Upper lobe of left lung (tissue), 6 donors: ENCODE results near the gene PTPRN. TPM values are rescaled to one million over a fixed set of nuclear protein-coding genes. Genes with fewer than 3 reads are reported as not detected.
"Not testable (repeated sequence)": the region's sequence is repeated elsewhere in the genome, so short reads cannot be mapped to it uniquely, and the experiment has no call there.

Source experiments
- ATAC-seq, 2 donors: fragments of 200-7000 bp; cut with Tn5 transposase; one replicate each; pipeline ENCODE4 v1.9.1; 2022; ENCODE audit warnings: mild to moderate bottlenecking in 2 of 2, moderate library complexity in 2 of 2; ENCODE audit not compliant: low FRiP score in 2 of 2
- DNase-seq, 2 donors: peaks; one replicate each; pipeline ENCODE4 v3.0.0-alpha.2; 2019 to 2020
- H3K27ac ChIP-seq, 4 donors: fragments of 200-600 bp; sonication (generic); one replicate each; pipeline ENCODE4 v1.5.1; 2016 to 2019
- H3K27me3 ChIP-seq, 4 donors: fragments of 200-600 bp; sonication (generic); one replicate each; pipeline ENCODE4 v1.5.1; 2017 to 2019
- H3K36me3 ChIP-seq, 4 donors: fragments of 200-600 bp; sonication (generic); one replicate each; pipeline ENCODE4 v1.5.1; 2016 to 2019
- H3K4me1 ChIP-seq, 4 donors: fragments of 200-600 bp; sonication (generic); one replicate each; pipeline ENCODE4 v1.5.1; 2018 to 2019
- H3K4me3 ChIP-seq, 4 donors: fragments of 200-600 bp; sonication (generic); one replicate each; pipeline ENCODE4 v1.5.1; 2017 to 2019; ENCODE audit warnings: mild to moderate bottlenecking in 2 of 4, moderate library complexity in 1 of 4
- H3K9me3 ChIP-seq, 4 donors: fragments of 200-600 bp; sonication (generic); one replicate each; pipeline ENCODE4 v1.5.1; 2018 to 2019
- EP300 ChIP-seq, 4 donors: sonication (generic); formaldehyde crosslinking; IDR thresholded peaks; one replicate each; pipeline ENCODE4 v1.5.1; 2017; ENCODE audit warnings: antibody characterized with exemption in 4 of 4, control low read depth in 2 of 4
- POLR2A ChIP-seq, 4 donors: fragments of 450-650 bp; IDR thresholded peaks; one replicate each; pipeline ENCODE4 v1.5.1; 2016 to 2017; ENCODE audit warnings: antibody characterized with exemption in 4 of 4, mild to moderate bottlenecking in 2 of 4
- POLR2AphosphoS5 ChIP-seq, 2 donors: sonication (generic); formaldehyde crosslinking; IDR thresholded peaks; one replicate each; pipeline ENCODE4 v1.5.1; 2017; ENCODE audit warnings: antibody characterized with exemption in 2 of 2
- WGBS, 2 donors: methylation state at CpG; one replicate each; pipeline ENCODE4 v1.1.5; 2017 to 2018; 5-methylcytosine and 5-hydroxymethylcytosine counted together
- total RNA-seq, 6 donors: library from RNA; depleted of rRNA in 4 of 6; stranded (reverse); fragments of >200 nt in 4 of 6; gene quantifications; one replicate each; pipeline versions ENCODE4 v1.1.0 to v1.2.1, GENCODE V29; 2016 to 2021
- TF ChIP-seq, protein P1 (sequence below), 6 experiments: fragments of 450-650 bp in 4 of 6; fragments of 200-600 bp in 2 of 6; sonication (generic) in 2 of 6; IDR thresholded peaks; one replicate each; pipeline ENCODE4 v1.5.1; 2016 to 2019; ENCODE audit warnings: antibody characterized with exemption in 6 of 6
- donor health status: DM: no; HTN: no; CAD: no; lungs with moderate emphysema.
- donor health status: DM: no; HTN: yes; CAD: no; lungs with severe emphysema.

PTPRN gene
- total RNA-seq, 6 donors from 2014 or later: 0.20 to 4.4 (median 0.68) TPM; not detected in 2

DNA sequence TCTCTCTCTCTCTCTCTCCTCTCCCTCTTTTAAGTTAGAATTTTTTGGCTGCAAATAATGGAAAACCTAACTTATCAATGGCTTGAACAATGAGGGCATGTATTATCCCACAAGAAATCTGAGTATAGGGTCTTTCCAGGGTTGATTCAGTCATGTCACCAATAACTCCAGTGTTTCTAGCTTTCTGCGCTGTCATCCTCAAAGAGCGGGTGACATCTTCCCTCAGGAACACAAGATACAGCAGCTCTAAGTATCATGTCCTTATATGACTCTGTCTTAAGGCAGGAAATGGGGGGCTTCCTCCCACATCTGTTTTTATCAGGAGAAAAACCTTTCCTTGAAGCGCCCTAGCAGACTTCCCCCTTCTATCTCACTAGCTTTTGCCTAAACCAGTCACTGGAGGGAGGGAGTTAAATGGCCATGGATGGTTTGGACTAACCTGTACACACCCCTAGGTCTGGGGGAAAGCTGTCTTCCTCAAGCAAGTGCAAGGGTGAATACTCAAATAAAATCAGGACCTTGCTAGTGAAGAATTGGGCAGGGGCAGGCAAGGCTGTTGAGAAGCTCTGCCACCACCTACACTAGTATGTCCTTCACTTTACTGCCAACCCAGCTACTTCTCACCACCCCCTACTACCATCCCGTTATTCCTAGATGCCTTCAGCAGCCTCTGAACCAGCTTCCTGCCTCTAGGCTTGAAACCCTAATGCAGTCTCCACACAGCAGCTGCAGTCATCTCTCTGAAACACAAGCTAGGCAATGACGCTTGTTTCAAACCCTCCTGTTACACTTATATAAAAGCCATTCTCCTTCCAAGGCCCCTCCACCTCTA is 48.0 kb downstream of the PTPRN start:
- no peak overlapping the region for H3K27ac ChIP-seq
- DNase-seq: no peak
- no peaks in the 10 kb centered on the region for H3K4me1 ChIP-seq
- H3K4me3 ChIP-seq: no peak overlapping the region
- no peaks in the 10 kb centered on the region for H3K9me3 ChIP-seq
- no peaks in the 10 kb centered on the region for H3K36me3 ChIP-seq
- TF ChIP-seq EP300 (IDR thresholded peaks at IDR 0.05): no peak
- no peak for TF ChIP-seq POLR2A (IDR thresholded peaks at IDR 0.05)
- TF ChIP-seq, protein P1, sequence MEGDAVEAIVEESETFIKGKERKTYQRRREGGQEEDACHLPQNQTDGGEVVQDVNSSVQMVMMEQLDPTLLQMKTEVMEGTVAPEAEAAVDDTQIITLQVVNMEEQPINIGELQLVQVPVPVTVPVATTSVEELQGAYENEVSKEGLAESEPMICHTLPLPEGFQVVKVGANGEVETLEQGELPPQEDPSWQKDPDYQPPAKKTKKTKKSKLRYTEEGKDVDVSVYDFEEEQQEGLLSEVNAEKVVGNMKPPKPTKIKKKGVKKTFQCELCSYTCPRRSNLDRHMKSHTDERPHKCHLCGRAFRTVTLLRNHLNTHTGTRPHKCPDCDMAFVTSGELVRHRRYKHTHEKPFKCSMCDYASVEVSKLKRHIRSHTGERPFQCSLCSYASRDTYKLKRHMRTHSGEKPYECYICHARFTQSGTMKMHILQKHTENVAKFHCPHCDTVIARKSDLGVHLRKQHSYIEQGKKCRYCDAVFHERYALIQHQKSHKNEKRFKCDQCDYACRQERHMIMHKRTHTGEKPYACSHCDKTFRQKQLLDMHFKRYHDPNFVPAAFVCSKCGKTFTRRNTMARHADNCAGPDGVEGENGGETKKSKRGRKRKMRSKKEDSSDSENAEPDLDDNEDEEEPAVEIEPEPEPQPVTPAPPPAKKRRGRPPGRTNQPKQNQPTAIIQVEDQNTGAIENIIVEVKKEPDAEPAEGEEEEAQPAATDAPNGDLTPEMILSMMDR (IDR thresholded peaks at IDR 0.05): no peak
- TF ChIP-seq POLR2AphosphoS5 (IDR thresholded peaks at IDR 0.05): no peak
- no peaks in the 10 kb centered on the region for H3K27me3 ChIP-seq
- no peak for ATAC-seq
- WGBS, 2 donors: 58 to 65% methylated on average over 5 of the region's 5 CpGs

DNA sequence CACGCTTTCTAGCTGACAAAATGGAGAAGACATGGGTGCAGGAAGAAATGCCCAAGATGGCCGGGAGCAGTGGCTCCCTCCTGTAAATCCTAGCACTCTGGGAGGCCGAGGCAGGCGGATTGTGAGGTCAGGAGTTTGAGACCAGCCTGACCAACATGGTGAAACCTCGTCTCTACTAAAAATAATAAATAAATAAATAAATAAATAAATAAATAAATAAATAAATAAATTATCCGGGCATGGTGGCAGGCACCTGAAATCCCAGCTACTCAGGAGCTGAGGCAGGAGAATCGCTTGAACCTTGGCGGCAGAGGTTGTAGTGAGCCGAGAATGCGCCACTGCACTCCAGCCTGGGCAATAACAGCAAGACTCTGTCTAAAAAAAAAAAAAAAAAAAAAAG is 50.3 kb downstream of the PTPRN start:
- peaks cover 9 to 13% (median 12%) of the 10 kb centered on the region in 4 donors for H3K4me1 ChIP-seq
- not testable (repeated sequence) for ATAC-seq, H3K4me3 ChIP-seq, DNase-seq, H3K9me3 ChIP-seq, H3K27ac ChIP-seq, H3K36me3 ChIP-seq, H3K27me3 ChIP-seq
- 83% methylated on average over 10 of the region's 10 CpGs for WGBS, 2 donors

DNA sequence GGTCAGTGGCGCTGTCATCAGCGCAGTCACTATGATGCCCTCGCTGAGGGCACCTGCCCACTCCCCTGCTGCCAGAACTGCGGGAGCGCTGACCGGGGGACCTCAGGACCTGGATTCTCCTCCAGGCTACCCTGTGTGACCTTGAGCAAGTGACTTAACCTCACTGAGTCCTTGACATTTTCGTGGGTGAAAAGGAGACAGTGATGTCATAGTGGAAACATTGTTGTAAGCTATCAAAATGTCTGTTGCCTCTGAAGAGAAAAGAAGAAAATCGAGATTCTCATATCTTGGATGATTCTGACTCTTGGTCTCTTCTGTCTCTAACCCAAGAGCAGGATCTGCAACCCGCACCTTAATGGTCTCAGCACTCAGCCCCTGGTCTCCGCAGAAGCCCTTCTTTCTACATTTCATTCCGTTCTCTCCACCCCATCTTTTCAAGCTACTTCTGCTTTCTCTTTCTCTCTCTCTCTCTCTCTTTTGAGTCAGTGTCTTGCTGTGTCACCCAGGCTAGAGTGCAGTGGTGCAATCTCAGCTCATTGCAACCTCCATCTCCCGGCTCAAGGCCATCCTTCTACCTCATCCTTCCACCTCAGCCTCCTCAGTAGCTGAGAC is 54.5 kb downstream of the PTPRN start:
- DNase-seq (peak in 1 of 2 donors; percentile 51), ATAC-seq (peak in 1 of 2 donors; percentile 55)
- Histone ChIP-seq H3K27ac (peak overlapping the region; percentile 70 to 96 (median 93)), H3K9me3 (no peaks in the 10 kb centered on the region), H3K4me3 (peak overlapping the region; percentile 59 to 83 (median 70)), H3K4me1 (peaks cover 36 to 55% (median 44%) of the 10 kb centered on the region in 4 donors), H3K27me3 (no peaks in the 10 kb centered on the region), H3K36me3 (peaks cover 0 to 16% (median 6%) of the 10 kb centered on the region in 4 donors)
- TF ChIP-seq, protein P1 (IDR thresholded peaks at IDR 0.05): peak in 1 of 6 experiments; percentile 4
- TF ChIP-seq EP300 (IDR thresholded peaks at IDR 0.05) (no peak), POLR2AphosphoS5 (IDR thresholded peaks at IDR 0.05) (peak; percentile 7 to 24), POLR2A (IDR thresholded peaks at IDR 0.05) (no peak)
- WGBS, 2 donors: 25 to 44% methylated on average over 6 to 9 of the region's 12 CpGs

DNA sequence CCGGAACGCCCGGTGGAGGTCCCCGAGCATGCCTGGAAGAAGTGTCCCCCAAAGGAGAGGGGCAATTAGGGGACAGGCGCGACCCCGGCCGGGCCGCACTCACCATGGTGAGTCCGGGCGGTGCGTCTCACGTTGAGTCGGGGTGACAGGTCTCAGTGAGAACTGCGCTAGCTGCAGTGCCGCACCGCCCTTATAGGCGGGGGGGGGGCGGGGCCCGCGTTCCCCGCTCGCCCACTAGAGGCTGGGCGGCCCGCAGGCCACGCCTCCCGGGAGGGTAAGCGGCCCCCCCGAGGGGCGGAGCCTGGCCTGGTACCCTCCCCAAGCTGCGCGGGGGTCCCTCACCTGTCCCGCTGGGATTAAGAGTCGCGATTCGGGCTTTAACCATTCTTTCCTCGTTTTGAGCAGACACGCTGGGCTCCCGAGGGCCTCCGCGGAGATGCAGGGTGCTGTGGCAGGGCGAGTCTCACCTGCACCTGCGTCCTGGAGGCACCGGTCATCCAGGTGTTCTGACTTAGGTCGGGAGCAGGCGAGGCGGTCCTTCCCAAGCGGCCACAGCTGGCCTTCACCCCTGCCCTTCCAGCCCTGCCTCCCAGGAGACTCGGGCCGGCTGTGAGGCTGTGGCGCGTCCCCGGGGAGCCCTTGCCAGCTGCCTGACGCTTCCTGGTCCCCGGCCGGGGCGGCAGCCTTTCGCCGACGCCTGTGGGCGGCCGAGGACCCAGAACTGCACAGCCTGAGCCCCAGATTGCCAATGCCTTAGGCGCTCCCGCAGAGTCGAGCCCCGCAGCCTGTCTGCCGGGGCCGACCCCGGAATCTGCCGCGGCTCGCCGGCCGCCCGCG is 55.2 kb downstream of the PTPRN start, which contains the start of gene TUBA4A:
TSS of gene TUBA4A (minus strand) at position 166 of the 837 bp plus-strand sequence. CDS start at position 106, 60 bp downstream.
- WGBS, 2 donors: 0% methylated on average over 18 to 33 of the region's 76 CpGs
- H3K4me1 ChIP-seq: peaks cover 43 to 62% (median 51%) of the 10 kb centered on the region in 4 donors
- peaks cover 0 to 16% (median 6%) of the 10 kb centered on the region in 4 donors for H3K36me3 ChIP-seq
- peak; percentile 94 to 97 for DNase-seq
- ATAC-seq: peak; percentile 93 to 95
- H3K27ac ChIP-seq: peak within 1 kb of the TSS; percentile 70 to 96 (median 93)
- H3K27me3 ChIP-seq: no peaks in the 10 kb centered on the region
- no peaks in the 10 kb centered on the region for H3K9me3 ChIP-seq
- TF ChIP-seq POLR2AphosphoS5 (IDR thresholded peaks at IDR 0.05): peak; percentile 93 to 99
- TF ChIP-seq POLR2A (IDR thresholded peaks at IDR 0.05): peak in 3 of 4 donors; percentile 90 to 98 (median 98)
- TF ChIP-seq, protein P1 (IDR thresholded peaks at IDR 0.05): peak in 4 of 6 experiments; percentile 32 to 53 (median 48)
- TF ChIP-seq EP300 (IDR thresholded peaks at IDR 0.05): no peak
- H3K4me3 ChIP-seq: peak within 1 kb of the TSS; percentile 59 to 83 (median 70)
